ENCODE data around the gene MBP. TPM values are rescaled to one million over a fixed set of nuclear protein-coding genes. Genes with fewer than 3 reads are reported as not detected.
A peak's percentile ranks its signal among the peaks of the same experiment; 100 is the strongest.

Gene MBP
- total and polyA plus RNA-seq, 10 of the 15 experiments (the other 5 are each of a cell fraction or from before 2014, with no cell fraction given): 12.2 to 67.8 (median 42.1) TPM

- TF ChIP-seq USF2 (IDR thresholded peaks at IDR 0.05; ENCODE audit: borderline replicate concordance, low read depth, low read length) (no peak), BHLHE40 (IDR thresholded peaks at IDR 0.05; ENCODE audit: borderline replicate concordance in 1 of 2, low read depth in 2 of 2, low read length in 1 of 2) (peak; percentile 46 to 51; a peak in 3 of 4 replicates)
- no peaks in the 10 kb centered on the region for H4K20me1 ChIP-seq (ENCODE audit: control insufficient read depth, insufficient read depth)
- H2AFZ ChIP-seq (ENCODE audit: control insufficient read depth, low read depth, low read length): no peak overlapping the region
- in situ Hi-C loops (cut with MboI): loop anchor here (10.0 kb wide), 1 partner anchor 63 kb away; no protein-coding TSS in a partner anchor
- WGBS (ENCODE audit: insufficient coverage, insufficient replicate concordance, low lambda C conversion rate, missing lambda C conversion rate): under 1% methylated on average over 6 of the region's 6 CpGs
- H3K9me3 ChIP-seq (replicated peaks; ENCODE audit: control insufficient read depth, insufficient read depth, low read length): no peaks in the 10 kb centered on the region
- H3K27ac ChIP-seq (ENCODE audit: control insufficient read depth, insufficient read depth): peak overlapping the region; percentile 97
- POLR2A ChIA-PET: interaction anchor here (0.8 to 1.5 kb wide), 3 partner anchors 39 to 65 kb away, joined by 3 to 5 read pairs (median 4); no protein-coding TSS in a partner anchor
- H3K4me3 ChIP-seq: peak overlapping the region; percentile 2; the same call in 1 of the 2 replicates
- no peak for DNase-seq (ENCODE audit: low read depth, low spot score)
- no TSS peak for BruUV-seq (replicated peaks)
- H3K36me3 ChIP-seq (ENCODE audit: control insufficient read depth in 2 of 2, insufficient read depth in 2 of 2, low read length in 1 of 2): peaks cover 9 to 21% of the 10 kb centered on the region in 2 experiments; a peak in 3 of 4 replicates
- H3K4me2 ChIP-seq (ENCODE audit: control insufficient read depth, insufficient read depth): peak overlapping the region; percentile 93
- SMC1A ChIA-PET (ENCODE audit: uncharacterized antibody, unreplicated experiment): interaction anchor here (0.7 to 3.4 kb wide), 14 partner anchors 13 to 149 kb away, joined by 3 to 18 read pairs (median 4); no protein-coding TSS in a partner anchor
- no peak for FAIRE-seq
- peak overlapping the region; percentile 60 for H3K9ac ChIP-seq (ENCODE audit: control insufficient read depth, insufficient read depth, low read length)
- CTCF ChIA-PET: interaction anchor here (0.7 to 3.3 kb wide), 14 partner anchors 22 to 150 kb away, joined by 3 to 15 read pairs (median 6); no protein-coding TSS in a partner anchor
- peaks cover 14% of the 10 kb centered on the region for H3K79me2 ChIP-seq (ENCODE audit: control insufficient read depth, insufficient read depth, low read length)
- RAD21 ChIA-PET (ENCODE audit: unreplicated experiment): interaction anchor here (1.1 to 3.6 kb wide), 6 partner anchors 8 to 139 kb away, joined by 3 to 21 read pairs (median 6); partner anchors contain the start of gene MBP
- intact Hi-C loops (cut with micrococcal nuclease; ENCODE audit: unreplicated experiment): no loop called here
- peaks cover 61% of the 10 kb centered on the region for H3K4me1 ChIP-seq (ENCODE audit: control insufficient read depth, insufficient read depth, low read length)
- ATAC-seq: no peak
- no peaks in the 10 kb centered on the region for H3K27me3 ChIP-seq (replicated peaks in 1 of 2; ENCODE audit: control insufficient read depth in 2 of 2, insufficient read depth in 2 of 2, low read length in 1 of 2)
Observed at GRCh38 chr18:77061281-77061945, 71.2 kb downstream of the MBP start.

GRCh38 chr18:77060151-77060550 lies 72.4 kb downstream of the MBP start:
- ChIA-PET SMC1A (ENCODE audit: uncharacterized antibody, unreplicated experiment) (interaction anchor here (1.1 to 1.3 kb wide), 2 partner anchors 18 to 71 kb away, joined by 3 read pairs; no protein-coding TSS in a partner anchor), POLR2A (no interaction called here), RAD21 (ENCODE audit: unreplicated experiment) (interaction anchor here (1.3 kb wide), 1 partner anchor 9 kb away, joined by 3 read pairs; no protein-coding TSS in a partner anchor), CTCF (interaction anchor here (0.9 to 2.0 kb wide), 3 partner anchors 37 to 73 kb away, joined by 4 to 8 read pairs (median 5); no protein-coding TSS in a partner anchor)
- H3K9me3 ChIP-seq (replicated peaks; ENCODE audit: control insufficient read depth, insufficient read depth, low read length): no peaks in the 10 kb centered on the region
- no peaks in the 10 kb centered on the region for H3K27me3 ChIP-seq (replicated peaks in 1 of 2; ENCODE audit: control insufficient read depth in 2 of 2, insufficient read depth in 2 of 2, low read length in 1 of 2)
- intact Hi-C loops (cut with micrococcal nuclease; ENCODE audit: unreplicated experiment) (no loop called here), in situ Hi-C loops (cut with MboI) (loop anchor here (10.0 kb wide), 1 partner anchor 65 kb away; no protein-coding TSS in a partner anchor)
- no peak overlapping the region for H3K4me2 ChIP-seq (ENCODE audit: control insufficient read depth, insufficient read depth)
- H3K9ac ChIP-seq (ENCODE audit: control insufficient read depth, insufficient read depth, low read length): no peak overlapping the region
- WGBS (ENCODE audit: insufficient coverage, insufficient replicate concordance, low lambda C conversion rate, missing lambda C conversion rate): 65% methylated on average over 3 of the region's 4 CpGs
- H3K79me2 ChIP-seq (ENCODE audit: control insufficient read depth, insufficient read depth, low read length): peaks cover 18% of the 10 kb centered on the region
- H3K4me1 ChIP-seq (ENCODE audit: control insufficient read depth, insufficient read depth, low read length): peaks cover 61% of the 10 kb centered on the region
- no peak overlapping the region for H3K4me3 ChIP-seq
- peaks cover 13 to 19% of the 10 kb centered on the region in 2 experiments; a peak in 3 of 4 replicates for H3K36me3 ChIP-seq (ENCODE audit: control insufficient read depth in 2 of 2, insufficient read depth in 2 of 2, low read length in 1 of 2)
- ATAC-seq (no peak), FAIRE-seq (no peak), DNase-seq (ENCODE audit: low read depth, low spot score) (no peak)
- no peak overlapping the region for H2AFZ ChIP-seq (ENCODE audit: control insufficient read depth, low read depth, low read length)
- H3K27ac ChIP-seq (ENCODE audit: control insufficient read depth, insufficient read depth): no peak overlapping the region
- no TSS peak for BruUV-seq (replicated peaks)
- H4K20me1 ChIP-seq (ENCODE audit: control insufficient read depth, insufficient read depth): no peaks in the 10 kb centered on the region
- TF ChIP-seq FOXM1 (IDR thresholded peaks at IDR 0.05; ENCODE audit: low read depth, low read length) (no peak), ZBTB4 (CRISPR knock-in tag; IDR thresholded peaks at IDR 0.05) (no peak), KLF5 (IDR thresholded peaks at IDR 0.05; ENCODE audit: partially characterized antibody) (no peak), HDAC6 (IDR thresholded peaks at IDR 0.05; ENCODE audit: unreplicated experiment) (no peak), USF1 (IDR thresholded peaks at IDR 0.05; ENCODE audit: borderline replicate concordance, extremely low read length, insufficient read depth, low read depth, low read length) (no peak), CEBPB (IDR thresholded peaks at IDR 0.05; ENCODE audit: borderline replicate concordance in 1 of 2, low read depth in 2 of 2, low read length in 2 of 2) (no peak), KDM1A (IDR thresholded peaks at IDR 0.05; ENCODE audit: borderline replicate concordance) (no peak)

Data from GM12878 (cell line).